Small intestine (tissue), 7 donors: ENCODE results near the gene PLA2G4B. TPM values are rescaled to one million over a fixed set of nuclear protein-coding genes. Genes with fewer than 3 reads are reported as not detected.

Experiments
- DNase-seq, 2 donors: peaks; one replicate each; pipeline versions ENCODE4 v3.0.0 to v3.0.0-alpha.2; 2013
- FAIRE-seq: peaks from 2 replicates; lab custom pipeline; 2012; peaks lifted over from hg19 to GRCh38; lab: Jason Lieb, UNC
- H3K27ac ChIP-seq, 3 donors: one replicate each; pipeline ENCODE4 v1.5.1; 2013; ENCODE audit warnings: low read length in 2 of 3, mild to moderate bottlenecking in 2 of 3, control low read depth in 1 of 3, inconsistent platforms in 1 of 3, low read depth in 1 of 3, moderate library complexity in 1 of 3
- H3K27me3 ChIP-seq, 3 donors: one replicate each; pipeline ENCODE4 v1.6.1; 2013; ENCODE audit warnings: low read length in 3 of 3, inconsistent platforms in 1 of 3; ENCODE audit not compliant: control insufficient read depth in 3 of 3, insufficient read depth in 3 of 3
- H3K36me3 ChIP-seq, 3 donors: one replicate each; pipeline ENCODE4 v1.6.1; 2013; ENCODE audit warnings: low read length in 3 of 3, inconsistent platforms in 1 of 3, low read depth in 1 of 3, mild to moderate bottlenecking in 1 of 3, moderate library complexity in 1 of 3; ENCODE audit not compliant: control insufficient read depth in 3 of 3, insufficient read depth in 2 of 3
- H3K4me1 ChIP-seq, 3 donors: one replicate each; pipeline ENCODE4 v1.6.1; 2013; ENCODE audit warnings: low read length in 2 of 3, inconsistent platforms in 1 of 3, low read depth in 1 of 3, mild to moderate bottlenecking in 1 of 3, moderate library complexity in 1 of 3; ENCODE audit not compliant: control insufficient read depth in 3 of 3, insufficient read depth in 2 of 3
- H3K4me3 ChIP-seq, 3 donors: one replicate each; pipeline ENCODE4 v1.5.1; 2013; ENCODE audit warnings: low read length in 3 of 3, control low read depth in 1 of 3, inconsistent platforms in 1 of 3, low read depth in 1 of 3, mild to moderate bottlenecking in 1 of 3, moderate library complexity in 1 of 3
- H3K9me3 ChIP-seq, 2 donors: one replicate each; pipeline ENCODE4 v1.6.1; 2013; ENCODE audit warnings: low read depth in 1 of 2, low read length in 1 of 2; ENCODE audit not compliant: control insufficient read depth in 2 of 2, insufficient read depth in 1 of 2
- WGBS, 3 donors: extraction: QIAGEN DNeasy Blood & Tissue Kit; methylation state at CpG; one replicate each; pipeline ENCODE4 v1.1.7; 2013; 5-methylcytosine and 5-hydroxymethylcytosine counted together
- polyA plus RNA-seq, 4 donors: library from polyadenylated mRNA; stranded (reverse) in 3 of 4; unstranded in 1 of 4; fragments of 200-250 nt in 3 of 4; fragments of 120-200 nt in 1 of 4; gene quantifications; one replicate each; pipeline versions ENCODE4 v1.2.1 to v1.2.3, GENCODE V29; 2013
- donor health status: healthy with polysubstance abuse.
- donor health status: control.
- donor health status: control.
- donor health status: Bipolar disorder and iron deficiency.
- donor health status: healthy.

PLA2G4B gene
- polyA plus RNA-seq, 4 donors: 4.6 to 13.0 (median 10.2) TPM

DNA sequence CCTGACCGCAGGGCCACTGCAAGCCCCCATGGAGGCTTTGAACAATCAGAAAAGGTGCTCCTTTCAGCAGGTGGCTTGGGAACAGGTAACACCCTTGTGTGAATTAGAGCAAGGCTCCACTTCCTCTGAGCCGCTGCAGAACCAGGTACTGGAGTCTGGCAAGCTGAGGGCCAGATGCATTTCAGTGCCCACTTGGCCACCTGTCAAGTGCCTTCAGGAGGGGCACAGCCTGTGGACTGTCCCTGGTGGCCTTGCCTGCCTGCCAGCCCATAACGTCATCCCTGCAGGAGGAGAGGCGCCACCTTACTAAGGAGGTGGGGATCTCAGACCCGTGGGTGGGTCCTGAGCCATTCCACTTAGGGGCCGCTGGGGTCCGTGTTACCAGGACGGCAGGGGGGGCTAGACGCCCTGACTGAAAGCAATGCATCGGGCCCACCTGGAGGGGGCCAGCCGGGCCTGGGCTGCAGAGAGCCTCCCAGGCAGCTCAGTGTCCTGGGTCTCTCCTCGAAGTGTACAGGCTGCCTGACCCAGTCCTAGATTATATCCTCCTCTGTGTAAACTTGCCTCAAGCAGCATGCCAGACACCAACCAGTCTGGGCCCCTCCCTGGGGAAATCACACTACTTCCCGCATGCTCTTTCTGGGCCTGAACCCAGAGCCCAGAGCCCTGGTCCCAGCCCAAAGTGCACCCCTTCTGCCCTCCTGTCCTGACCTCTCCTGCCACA lies 39.1 kb downstream of the PLA2G4B start:
- no peak overlapping the region for H3K4me3 ChIP-seq

GRCh38 chr15:41878355-41878699 lies 39.7 kb downstream of the PLA2G4B start:
- no peak overlapping the region for H3K27ac ChIP-seq
- WGBS, 3 donors: 88 to 91% (median 89%) methylated on average over 10 of the region's 10 CpGs
- H3K27me3 ChIP-seq: peaks cover 0 to 16% (median 0%) of the 10 kb centered on the region in 3 donors
- FAIRE-seq: no peak
- H3K9me3 ChIP-seq: no peaks in the 10 kb centered on the region
- H3K4me3 ChIP-seq: no peak overlapping the region
- DNase-seq: no peak
- H3K36me3 ChIP-seq: peaks cover 0 to 2% (median 0%) of the 10 kb centered on the region in 3 donors
- peaks cover 0 to 5% (median 3%) of the 10 kb centered on the region in 3 donors for H3K4me1 ChIP-seq

More for the DNA sequence above, 39.1 kb downstream of the PLA2G4B start:
- Histone ChIP-seq H3K36me3 (peaks cover 0 to under 1% (median 0%) of the 10 kb centered on the region in 3 donors), H3K4me1 (peaks cover 0 to 5% (median 3%) of the 10 kb centered on the region in 3 donors), H3K27me3 (peaks cover 0 to 16% (median 0%) of the 10 kb centered on the region in 3 donors), H3K9me3 (no peaks in the 10 kb centered on the region), H3K27ac (no peak overlapping the region)
- no peak for DNase-seq
- 82 to 89% (median 87%) methylated on average over 13 of the region's 13 CpGs for WGBS, 3 donors
- FAIRE-seq: no peak

GRCh38 chr15:41879321-41879845 lies 40.7 kb downstream of the PLA2G4B start:
- peaks cover 0 to 5% (median 3%) of the 10 kb centered on the region in 3 donors for H3K4me1 ChIP-seq
- H3K4me3 ChIP-seq: no peak overlapping the region
- no peaks in the 10 kb centered on the region for H3K9me3 ChIP-seq
- H3K27me3 ChIP-seq: peaks cover 0 to 16% (median 0%) of the 10 kb centered on the region in 3 donors
- no peak for FAIRE-seq
- WGBS, 3 donors: 68 to 90% (median 83%) methylated on average over 10 of the region's 10 CpGs
- DNase-seq: no peak
- H3K27ac ChIP-seq: no peak overlapping the region
- H3K36me3 ChIP-seq: peaks cover 0 to 2% (median 0%) of the 10 kb centered on the region in 3 donors

DNA sequence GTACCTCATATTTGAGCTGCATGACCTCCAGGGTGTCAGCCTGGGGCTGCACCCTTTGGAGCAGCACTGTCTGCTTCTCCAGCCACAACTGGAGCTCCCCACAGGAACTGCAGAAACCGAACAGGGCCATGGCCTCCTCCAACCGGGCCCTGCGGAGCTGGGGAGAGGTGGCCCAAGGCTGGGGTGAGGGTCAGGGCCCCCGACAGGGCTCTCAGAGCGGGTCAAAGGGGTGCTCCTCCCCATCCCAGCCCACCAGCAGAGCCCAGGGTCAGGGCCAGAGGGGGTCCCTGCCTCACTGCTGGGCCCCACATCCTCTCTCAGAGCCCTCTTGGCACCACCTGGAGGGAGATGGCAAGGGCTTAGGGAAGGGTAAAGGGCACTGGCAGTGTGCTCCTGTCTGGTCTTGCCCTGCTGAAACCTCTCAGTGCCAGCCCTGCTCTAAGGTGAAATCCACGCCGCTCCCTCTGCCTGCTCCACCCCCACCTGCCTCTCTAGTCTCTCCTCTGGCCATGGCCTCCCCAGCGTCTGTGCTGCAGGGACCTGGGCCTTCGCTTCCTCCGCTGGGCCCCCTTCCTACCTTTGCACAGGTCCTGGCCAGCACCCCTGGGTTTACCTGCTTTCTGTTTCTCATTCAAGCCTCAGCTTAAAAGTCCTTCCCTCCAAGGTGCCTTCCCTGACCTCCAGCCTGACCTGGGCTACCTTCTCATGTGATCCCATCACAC lies 41.7 kb downstream of the PLA2G4B start:
- WGBS, 3 donors: 92 to 95% (median 95%) methylated on average over 10 of the region's 10 CpGs
- no peak overlapping the region for H3K4me3 ChIP-seq
- peaks cover 0 to 2% (median 0%) of the 10 kb centered on the region in 3 donors for H3K36me3 ChIP-seq
- DNase-seq: no peak
- peaks cover 0 to 16% (median 0%) of the 10 kb centered on the region in 3 donors for H3K27me3 ChIP-seq
- H3K27ac ChIP-seq: no peak overlapping the region
- no peaks in the 10 kb centered on the region for H3K9me3 ChIP-seq
- H3K4me1 ChIP-seq: peaks cover 0 to 5% (median 3%) of the 10 kb centered on the region in 3 donors
- FAIRE-seq: no peak

DNA sequence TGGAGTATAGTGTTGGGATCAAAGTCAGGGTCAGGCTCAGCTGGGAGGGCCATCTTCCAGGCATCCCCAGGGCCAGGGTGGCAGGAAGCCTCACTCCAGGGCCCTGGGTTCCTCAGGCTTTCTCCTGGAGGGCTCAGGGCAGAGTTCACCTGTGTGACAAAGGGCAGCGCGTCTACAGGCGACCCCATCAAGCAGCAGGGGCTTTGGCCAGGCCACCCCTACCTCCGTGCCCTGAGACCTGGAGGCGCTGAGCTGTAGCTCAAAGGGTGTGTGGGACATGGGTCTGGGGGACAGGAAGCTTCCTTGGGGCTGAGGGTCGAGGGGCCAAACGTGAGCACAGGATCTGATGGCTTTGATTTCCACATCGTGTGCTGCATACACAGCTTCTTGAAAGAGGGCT lies 42.4 kb downstream of the PLA2G4B start:
- Histone ChIP-seq H3K27ac (no peak overlapping the region), H3K4me3 (no peak overlapping the region)
- no peak for FAIRE-seq

DNA sequence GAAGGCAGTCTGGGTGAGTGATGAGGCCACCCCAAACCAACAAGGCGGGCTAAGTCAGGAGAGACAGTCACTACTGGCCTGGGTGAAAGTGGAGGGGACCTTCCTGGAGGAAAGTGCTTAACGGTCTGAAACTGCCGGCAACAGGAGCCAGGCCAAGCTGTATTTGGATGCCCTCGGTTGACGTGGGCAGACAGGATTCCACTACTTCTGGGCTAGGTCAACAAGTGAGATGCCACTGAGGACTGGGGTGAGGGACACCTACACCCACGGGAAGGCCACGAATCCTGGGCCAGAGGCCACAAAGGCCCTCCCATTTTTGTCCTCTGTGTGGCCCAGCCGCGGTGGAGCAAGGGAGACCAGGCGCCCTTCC lies 42.9 kb downstream of the PLA2G4B start:
- FAIRE-seq (no peak), DNase-seq (no peak)
- Histone ChIP-seq H3K36me3 (peaks cover 0 to 2% (median 0%) of the 10 kb centered on the region in 3 donors), H3K27me3 (peaks cover 0 to 16% (median 0%) of the 10 kb centered on the region in 3 donors), H3K27ac (no peak overlapping the region), H3K4me3 (peak overlapping the region in 1 of 3 donors; percentile 30), H3K9me3 (no peaks in the 10 kb centered on the region), H3K4me1 (peaks cover 0 to 5% (median 3%) of the 10 kb centered on the region in 3 donors)
- 20 to 46% (median 20%) methylated on average over 10 of the region's 10 CpGs for WGBS, 3 donors

More for the DNA sequence above, 42.4 kb downstream of the PLA2G4B start:
- Histone ChIP-seq H3K9me3 (no peaks in the 10 kb centered on the region), H3K36me3 (peaks cover 0 to 2% (median 0%) of the 10 kb centered on the region in 3 donors), H3K27me3 (peaks cover 0 to 16% (median 0%) of the 10 kb centered on the region in 3 donors), H3K4me1 (peaks cover 0 to 5% (median 3%) of the 10 kb centered on the region in 3 donors)
- 61 to 85% (median 64%) methylated on average over 8 of the region's 8 CpGs for WGBS, 3 donors
- no peak for DNase-seq

- H3K27ac ChIP-seq: no peak overlapping the region
- H3K4me1 ChIP-seq: peaks cover 0 to 5% (median 3%) of the 10 kb centered on the region in 3 donors
- peaks cover 0 to 16% (median 0%) of the 10 kb centered on the region in 3 donors for H3K27me3 ChIP-seq
- peaks cover 0 to 2% (median 0%) of the 10 kb centered on the region in 3 donors for H3K36me3 ChIP-seq
- WGBS, 3 donors: 4 to 18% (median 15%) methylated on average over 61 to 81 of the region's 81 CpGs
- peak overlapping the region in 2 of 3 donors; percentile 22 to 30 for H3K4me3 ChIP-seq
- FAIRE-seq (no peak), DNase-seq (peak in 1 of 2 donors; percentile 49)
- no peaks in the 10 kb centered on the region for H3K9me3 ChIP-seq
Measured at GRCh38 chr15:41881920-41882688, 43.5 kb downstream of the PLA2G4B start.
